Measurements from ENCODE around the gene USP38. TPM values are rescaled to one million over a fixed set of nuclear protein-coding genes. Genes with fewer than 3 reads are reported as not detected.
A peak's percentile ranks its signal among the peaks of the same experiment; 100 is the strongest.
"Not testable (repeated sequence)": the region's sequence is repeated elsewhere in the genome, so short reads cannot be mapped to it uniquely, and the experiment has no call there.

The USP38 gene, protein sequence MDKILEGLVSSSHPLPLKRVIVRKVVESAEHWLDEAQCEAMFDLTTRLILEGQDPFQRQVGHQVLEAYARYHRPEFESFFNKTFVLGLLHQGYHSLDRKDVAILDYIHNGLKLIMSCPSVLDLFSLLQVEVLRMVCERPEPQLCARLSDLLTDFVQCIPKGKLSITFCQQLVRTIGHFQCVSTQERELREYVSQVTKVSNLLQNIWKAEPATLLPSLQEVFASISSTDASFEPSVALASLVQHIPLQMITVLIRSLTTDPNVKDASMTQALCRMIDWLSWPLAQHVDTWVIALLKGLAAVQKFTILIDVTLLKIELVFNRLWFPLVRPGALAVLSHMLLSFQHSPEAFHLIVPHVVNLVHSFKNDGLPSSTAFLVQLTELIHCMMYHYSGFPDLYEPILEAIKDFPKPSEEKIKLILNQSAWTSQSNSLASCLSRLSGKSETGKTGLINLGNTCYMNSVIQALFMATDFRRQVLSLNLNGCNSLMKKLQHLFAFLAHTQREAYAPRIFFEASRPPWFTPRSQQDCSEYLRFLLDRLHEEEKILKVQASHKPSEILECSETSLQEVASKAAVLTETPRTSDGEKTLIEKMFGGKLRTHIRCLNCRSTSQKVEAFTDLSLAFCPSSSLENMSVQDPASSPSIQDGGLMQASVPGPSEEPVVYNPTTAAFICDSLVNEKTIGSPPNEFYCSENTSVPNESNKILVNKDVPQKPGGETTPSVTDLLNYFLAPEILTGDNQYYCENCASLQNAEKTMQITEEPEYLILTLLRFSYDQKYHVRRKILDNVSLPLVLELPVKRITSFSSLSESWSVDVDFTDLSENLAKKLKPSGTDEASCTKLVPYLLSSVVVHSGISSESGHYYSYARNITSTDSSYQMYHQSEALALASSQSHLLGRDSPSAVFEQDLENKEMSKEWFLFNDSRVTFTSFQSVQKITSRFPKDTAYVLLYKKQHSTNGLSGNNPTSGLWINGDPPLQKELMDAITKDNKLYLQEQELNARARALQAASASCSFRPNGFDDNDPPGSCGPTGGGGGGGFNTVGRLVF
- total RNA-seq (10 to 100 TPM; 17.1 to 18.4 TPM), polyA plus RNA-seq (1 to 10 TPM; 4.9 to 6.6 TPM)
- long read RNA-seq, donor 1, full-length matches to known transcripts, result 1 of 7 reads
- long read RNA-seq, donor 1, partial matches to known transcripts, result 5 of 7 reads
- long read RNA-seq, donor 1, other reads (novel, unspliced or antisense), result 1 of 7 reads
- long read RNA-seq, donor 2, full-length matches to known transcripts, result 5 of 12 reads
- long read RNA-seq, donor 2, partial matches to known transcripts, result 3 of 12 reads
- long read RNA-seq, donor 2, other reads (novel, unspliced or antisense), result 4 of 12 reads

DNA sequence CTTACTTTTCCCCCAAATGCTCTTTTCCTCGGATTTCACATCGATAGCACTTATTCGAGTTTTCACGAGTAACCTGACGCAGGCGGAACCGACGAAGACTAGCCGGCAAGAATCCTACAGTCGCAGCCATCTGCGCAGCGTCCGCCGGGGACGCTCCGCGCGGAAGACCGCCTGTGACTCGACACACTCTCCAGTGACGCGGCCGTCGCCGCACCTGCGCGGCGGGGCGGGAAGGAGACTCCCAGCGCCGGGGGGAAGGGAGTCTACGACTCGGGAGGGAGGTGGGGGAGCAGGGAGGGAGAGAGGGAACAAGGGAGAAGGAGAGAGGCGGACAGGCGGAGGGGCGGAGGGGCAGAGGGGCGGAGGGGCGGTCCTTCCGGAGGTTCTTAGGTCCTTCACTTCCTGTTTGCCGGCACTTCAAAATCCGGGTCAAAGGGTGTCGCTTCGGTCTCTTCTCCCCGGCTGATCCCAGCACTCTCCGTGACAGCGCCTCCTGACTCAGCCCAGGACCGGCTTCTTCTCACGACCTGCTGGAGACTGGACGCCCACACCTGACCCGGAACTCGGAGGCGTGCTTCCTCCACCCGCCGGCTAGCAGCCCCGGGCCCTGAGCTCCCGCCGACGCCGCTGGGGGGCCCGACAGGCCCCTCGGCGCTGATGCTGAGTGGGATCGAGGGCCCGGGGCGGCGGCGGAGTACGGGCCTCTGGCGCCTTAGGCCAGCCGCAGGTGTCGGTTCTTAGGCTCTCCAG, at the start of gene USP38:
USP38 (plus strand) TSS at position 415 of the 750 bp plus-strand sequence. CDS start 534 bp downstream, outside the sequence.
- DNase-seq (peak; percentile 92 to 95), ATAC-seq (ENCODE audit: low FRiP score) (peak; percentile 99)
- peak within 1 kb of the TSS; percentile 94 to 96 for H3K4me3 ChIP-seq (ENCODE audit: low read length in 2 of 2)
- H3K9me3 ChIP-seq (ENCODE audit: control insufficient read depth, low read length), result no peaks in the 10 kb centered on the region
- H3K27me3 ChIP-seq (ENCODE audit: control insufficient read depth in 1 of 2, insufficient read depth in 2 of 2, low read length in 1 of 2), result no peaks in the 10 kb centered on the region
- 0 to 1% methylated on average over 62 to 71 of the region's 71 CpGs for WGBS, 2 donors
- intact Hi-C loops (cut with DNase I), result no loop called here
- H3K36me3 ChIP-seq (ENCODE audit: control insufficient read depth in 1 of 2, insufficient read depth in 2 of 2, low read length in 1 of 2), result no peaks in the 10 kb centered on the region
- no peaks in the 10 kb centered on the region for H3K4me1 ChIP-seq (ENCODE audit: control insufficient read depth in 1 of 2, insufficient read depth in 2 of 2, low read length in 2 of 2)
- H3K27ac ChIP-seq (ENCODE audit: low read depth in 1 of 2, low read length in 2 of 2), result peak within 1 kb of the TSS; percentile 36 to 82

DNA sequence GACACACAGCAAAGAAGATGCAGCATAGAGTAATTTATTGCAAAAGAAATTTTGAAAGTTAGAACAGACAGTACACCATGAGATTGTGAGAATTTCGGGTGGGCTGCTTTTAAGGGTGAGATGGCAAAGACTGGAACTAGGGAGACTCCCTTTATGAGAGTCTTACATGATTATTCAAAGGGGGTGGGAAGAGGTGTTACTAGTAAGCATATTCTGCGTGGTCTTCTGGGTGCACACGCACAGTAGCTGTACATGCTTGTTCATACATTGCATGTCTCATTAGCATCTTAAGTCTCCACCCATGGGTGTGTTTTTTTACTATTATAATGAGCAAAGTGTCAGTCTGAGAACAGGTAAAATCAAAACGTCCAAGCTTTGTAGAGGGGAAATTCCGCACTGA, 49.4 kb upstream of the USP38 start:
- intact Hi-C loops (cut with DNase I), result no loop called here
- Histone ChIP-seq H3K27me3 (ENCODE audit: control insufficient read depth in 1 of 2, insufficient read depth in 2 of 2, low read length in 1 of 2) (no peaks in the 10 kb centered on the region), H3K9me3 (ENCODE audit: control insufficient read depth, low read length) (no peaks in the 10 kb centered on the region), H3K4me1 (ENCODE audit: control insufficient read depth in 1 of 2, insufficient read depth in 2 of 2, low read length in 2 of 2) (no peaks in the 10 kb centered on the region), H3K27ac (ENCODE audit: low read depth in 1 of 2, low read length in 2 of 2) (no peak overlapping the region), H3K4me3 (ENCODE audit: low read length in 2 of 2) (no peak overlapping the region), H3K36me3 (ENCODE audit: control insufficient read depth in 1 of 2, insufficient read depth in 2 of 2, low read length in 1 of 2) (no peaks in the 10 kb centered on the region)
- ATAC-seq (ENCODE audit: low FRiP score) (no peak), DNase-seq (no peak)
- WGBS, 2 donors, result 84 to 88% methylated on average over 5 of the region's 5 CpGs

DNA sequence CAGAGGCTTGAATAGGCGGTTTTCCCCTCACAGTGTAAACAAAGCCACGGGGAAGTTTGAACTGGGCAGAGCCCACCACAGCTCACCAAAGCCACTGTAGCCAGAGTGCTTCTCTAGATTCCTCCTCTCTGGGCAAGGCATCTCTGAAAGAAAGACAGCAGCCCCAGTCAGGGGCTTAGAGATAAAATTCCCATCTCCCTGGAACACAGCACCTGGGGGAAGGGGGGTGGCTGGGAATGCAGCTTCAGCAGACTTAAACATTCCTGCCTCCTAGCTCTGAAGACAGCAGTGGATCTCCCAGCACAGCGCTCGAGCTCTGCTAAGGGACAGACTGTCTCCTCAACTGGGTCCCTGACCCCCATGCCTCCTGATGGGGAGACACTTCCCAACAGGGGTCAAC, 44.0 kb upstream of the USP38 start:
- H3K4me1 ChIP-seq (ENCODE audit: control insufficient read depth in 1 of 2, insufficient read depth in 2 of 2, low read length in 2 of 2), result no peaks in the 10 kb centered on the region
- 67 to 81% methylated on average over 4 of the region's 4 CpGs for WGBS, 2 donors

DNA sequence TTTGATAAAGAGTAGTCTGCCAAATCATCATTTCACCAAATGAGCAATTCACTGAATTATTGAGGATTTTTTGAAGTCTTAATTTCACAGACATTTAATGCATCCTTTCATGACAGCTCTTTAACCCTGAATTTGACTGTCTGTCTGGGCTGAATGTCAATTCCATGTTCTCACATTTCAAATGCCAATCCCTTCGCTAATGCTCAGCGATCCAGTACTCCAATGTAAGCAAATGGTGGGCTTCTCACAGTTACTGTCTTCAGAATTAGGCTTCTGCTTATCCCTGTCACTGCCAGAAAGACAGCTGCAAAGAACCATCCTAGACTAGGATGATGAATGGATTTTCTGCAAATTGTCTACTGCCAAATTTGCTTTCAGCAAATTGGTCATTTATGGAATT, 36.2 kb upstream of the USP38 start:
- Histone ChIP-seq H3K27ac (ENCODE audit: low read depth in 1 of 2, low read length in 2 of 2) (no peak overlapping the region), H3K4me1 (ENCODE audit: control insufficient read depth in 1 of 2, insufficient read depth in 2 of 2, low read length in 2 of 2) (no peaks in the 10 kb centered on the region), H3K9me3 (ENCODE audit: control insufficient read depth, low read length) (peaks cover 2% of the 10 kb centered on the region), H3K36me3 (ENCODE audit: control insufficient read depth in 1 of 2, insufficient read depth in 2 of 2, low read length in 1 of 2) (no peaks in the 10 kb centered on the region), H3K27me3 (ENCODE audit: control insufficient read depth in 1 of 2, insufficient read depth in 2 of 2, low read length in 1 of 2) (no peaks in the 10 kb centered on the region), H3K4me3 (ENCODE audit: low read length in 2 of 2) (no peak overlapping the region)
- ATAC-seq (ENCODE audit: low FRiP score) (no peak), DNase-seq (no peak)
- intact Hi-C loops (cut with DNase I), result no loop called here
- 77 to 79% methylated on average over 2 of the region's 2 CpGs for WGBS, 2 donors

More for the DNA sequence above, 44.0 kb upstream of the USP38 start:
- H3K27ac ChIP-seq (ENCODE audit: low read depth in 1 of 2, low read length in 2 of 2), result no peak overlapping the region
- ATAC-seq (ENCODE audit: low FRiP score) (no peak), DNase-seq (no peak)
- no peaks in the 10 kb centered on the region for H3K36me3 ChIP-seq (ENCODE audit: control insufficient read depth in 1 of 2, insufficient read depth in 2 of 2, low read length in 1 of 2)
- H3K4me3 ChIP-seq (ENCODE audit: low read length in 2 of 2), result no peak overlapping the region
- intact Hi-C loops (cut with DNase I), result no loop called here
- no peaks in the 10 kb centered on the region for H3K9me3 ChIP-seq (ENCODE audit: control insufficient read depth, low read length)
- H3K27me3 ChIP-seq (ENCODE audit: control insufficient read depth in 1 of 2, insufficient read depth in 2 of 2, low read length in 1 of 2), result no peaks in the 10 kb centered on the region

DNA sequence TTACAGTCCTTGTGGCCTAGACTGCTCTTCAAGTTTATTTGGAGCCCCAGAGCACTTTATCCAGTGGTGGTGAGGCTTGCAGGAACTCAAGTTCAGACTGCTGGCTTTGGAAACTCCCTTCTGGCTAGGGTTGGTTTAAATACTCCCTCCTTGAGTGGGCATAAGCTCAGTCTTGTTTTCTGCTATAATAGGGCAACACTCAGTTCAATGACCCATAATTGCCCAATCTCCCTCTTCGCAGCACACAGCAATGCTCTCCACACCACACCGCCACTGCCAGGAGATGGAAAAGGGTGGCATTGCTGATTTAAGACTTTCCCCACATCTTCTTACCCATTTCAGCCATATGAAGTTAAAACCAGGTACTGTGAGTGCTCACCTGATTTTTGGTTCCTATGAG, 27.9 kb upstream of the USP38 start:
- intact Hi-C loops (cut with DNase I), result no loop called here
- ATAC-seq (ENCODE audit: low FRiP score), result no peak
- 94 to 98% methylated on average over 2 of the region's 2 CpGs for WGBS, 2 donors

DNA sequence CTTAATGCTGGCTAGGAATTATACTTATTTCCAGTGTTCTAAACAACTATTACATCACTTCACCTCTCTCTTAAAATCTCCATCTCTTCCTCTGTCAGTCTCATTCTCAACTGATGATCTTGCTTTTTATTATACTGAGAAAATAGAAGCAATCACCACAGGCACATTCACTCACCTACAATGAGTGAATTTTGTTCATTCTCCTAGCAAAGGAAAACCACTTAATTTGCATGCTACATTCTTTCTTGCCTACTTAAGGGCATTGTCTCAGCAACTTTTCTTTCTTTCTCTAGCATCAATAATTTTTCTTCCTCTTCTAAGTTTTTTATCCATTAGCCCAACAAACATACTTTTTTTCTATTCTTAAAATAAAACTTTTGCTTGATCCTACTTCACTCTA, 21.1 kb upstream of the USP38 start:
- Histone ChIP-seq H3K9me3 (ENCODE audit: control insufficient read depth, low read length) (peaks cover 6% of the 10 kb centered on the region), H3K27ac (ENCODE audit: low read depth in 1 of 2, low read length in 2 of 2) (no peak overlapping the region), H3K4me3 (ENCODE audit: low read length in 2 of 2) (no peak overlapping the region), H3K4me1 (ENCODE audit: control insufficient read depth in 1 of 2, insufficient read depth in 2 of 2, low read length in 2 of 2) (no peaks in the 10 kb centered on the region), H3K27me3 (ENCODE audit: control insufficient read depth in 1 of 2, insufficient read depth in 2 of 2, low read length in 1 of 2) (no peaks in the 10 kb centered on the region), H3K36me3 (ENCODE audit: control insufficient read depth in 1 of 2, insufficient read depth in 2 of 2, low read length in 1 of 2) (peaks cover 2 to 7% of the 10 kb centered on the region in 2 donors)
- ATAC-seq (ENCODE audit: low FRiP score) (no peak), DNase-seq (no peak)
- intact Hi-C loops (cut with DNase I), result no loop called here

More for the DNA sequence above, 27.9 kb upstream of the USP38 start:
- H3K27ac ChIP-seq (ENCODE audit: low read depth in 1 of 2, low read length in 2 of 2), result no peak overlapping the region
- H3K4me3 ChIP-seq (ENCODE audit: low read length in 2 of 2), result no peak overlapping the region
- no peaks in the 10 kb centered on the region for H3K27me3 ChIP-seq (ENCODE audit: control insufficient read depth in 1 of 2, insufficient read depth in 2 of 2, low read length in 1 of 2)
- H3K9me3 ChIP-seq (ENCODE audit: control insufficient read depth, low read length), result peaks cover 4% of the 10 kb centered on the region
- no peaks in the 10 kb centered on the region for H3K4me1 ChIP-seq (ENCODE audit: control insufficient read depth in 1 of 2, insufficient read depth in 2 of 2, low read length in 2 of 2)
- H3K36me3 ChIP-seq (ENCODE audit: control insufficient read depth in 1 of 2, insufficient read depth in 2 of 2, low read length in 1 of 2), result peaks cover 2 to 3% of the 10 kb centered on the region in 2 donors
- no peak for DNase-seq

DNA sequence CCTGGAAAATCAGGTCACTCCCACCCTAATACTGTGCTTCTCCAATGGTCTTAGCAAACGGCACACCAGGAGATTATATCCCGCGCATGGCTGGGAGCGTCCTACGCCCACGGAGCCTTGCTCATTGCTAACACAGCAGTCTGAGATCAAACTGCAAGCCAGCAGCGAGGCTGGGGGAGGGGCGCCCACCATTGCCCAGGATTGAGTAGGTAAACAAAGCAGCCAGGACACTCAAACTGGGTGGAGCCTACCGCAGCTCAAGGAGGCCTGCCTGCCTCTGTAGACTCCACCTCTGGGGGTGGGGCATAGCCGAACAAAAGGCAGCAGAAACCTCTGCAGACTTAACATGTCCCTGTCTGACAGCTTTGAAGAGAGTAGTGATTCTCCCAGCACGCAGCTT, 18.0 kb upstream of the USP38 start:
- H3K4me3 ChIP-seq (ENCODE audit: low read length in 2 of 2); H3K9me3 ChIP-seq (ENCODE audit: control insufficient read depth, low read length); H3K27me3 ChIP-seq (ENCODE audit: control insufficient read depth in 1 of 2, insufficient read depth in 2 of 2, low read length in 1 of 2); ATAC-seq (ENCODE audit: low FRiP score); H3K27ac ChIP-seq (ENCODE audit: low read depth in 1 of 2, low read length in 2 of 2); H3K36me3 ChIP-seq (ENCODE audit: control insufficient read depth in 1 of 2, insufficient read depth in 2 of 2, low read length in 1 of 2); intact Hi-C loops (cut with DNase I); DNase-seq; H3K4me1 ChIP-seq (ENCODE audit: control insufficient read depth in 1 of 2, insufficient read depth in 2 of 2, low read length in 2 of 2): not testable (repeated sequence)
- 95 to 98% methylated on average over 11 of the region's 11 CpGs for WGBS, 2 donors

DNA sequence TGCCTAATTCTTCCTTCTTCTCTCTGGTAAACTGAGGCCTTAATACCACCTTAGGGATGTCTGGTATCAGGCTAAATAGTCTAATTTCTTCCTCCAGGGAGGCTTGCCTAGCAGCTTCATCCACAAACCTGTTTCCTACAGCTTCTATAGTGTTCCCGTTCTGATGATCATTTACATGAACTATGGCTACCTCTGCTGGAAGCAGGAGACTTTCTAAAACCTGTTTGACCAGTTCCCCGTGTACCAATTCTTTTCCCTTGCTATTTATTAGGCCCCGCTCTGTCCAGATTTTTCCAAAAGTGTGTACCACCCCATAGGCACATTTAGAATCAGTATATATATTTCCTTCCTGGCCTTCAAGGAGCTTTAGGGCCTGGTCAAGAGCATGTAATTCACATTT, 5.8 kb upstream of the USP38 start:
- ATAC-seq (ENCODE audit: low FRiP score) (no peak), DNase-seq (no peak)
- Histone ChIP-seq H3K4me3 (ENCODE audit: low read length in 2 of 2) (no peak overlapping the region), H3K27me3 (ENCODE audit: control insufficient read depth in 1 of 2, insufficient read depth in 2 of 2, low read length in 1 of 2) (no peaks in the 10 kb centered on the region), H3K27ac (ENCODE audit: low read depth in 1 of 2, low read length in 2 of 2) (no peak overlapping the region), H3K36me3 (ENCODE audit: control insufficient read depth in 1 of 2, insufficient read depth in 2 of 2, low read length in 1 of 2) (no peaks in the 10 kb centered on the region), H3K4me1 (ENCODE audit: control insufficient read depth in 1 of 2, insufficient read depth in 2 of 2, low read length in 2 of 2) (peaks cover 0 to 2% of the 10 kb centered on the region in 2 donors), H3K9me3 (ENCODE audit: control insufficient read depth, low read length) (no peaks in the 10 kb centered on the region)
- intact Hi-C loops (cut with DNase I), result loop anchor here in 1 of 2 donors (10.0 kb wide), 1 partner anchor 1054 kb away; no protein-coding TSS in a partner anchor
- 95 to 99% methylated on average over 3 of the region's 3 CpGs for WGBS, 2 donors
